HUES64 (cell line): ENCODE data around the gene KRTAP1-4.
"Not testable (repeated sequence)": the region's sequence is repeated elsewhere in the genome, so short reads cannot be mapped to it uniquely, and the experiment has no call there.

Experiments
- H3K27ac ChIP-seq: 2 replicates; pipeline ENCODE4 v1.7.0; 2013; ENCODE audit warnings: low read depth, low read length, inconsistent platforms
- H3K27me3 ChIP-seq: 2 replicates; pipeline ENCODE4 v1.6.1; 2013; ENCODE audit warnings: mild to moderate bottlenecking, low read length; ENCODE audit not compliant: insufficient read depth
- H3K36me3 ChIP-seq: 2 replicates; pipeline ENCODE4 v1.6.1; 2013; ENCODE audit warnings: mild to moderate bottlenecking, low read length; ENCODE audit not compliant: insufficient read depth
- H3K4me1 ChIP-seq: 2 replicates; pipeline ENCODE4 v1.6.1; 2013; ENCODE audit warnings: mild to moderate bottlenecking, low read length, moderate library complexity; ENCODE audit not compliant: insufficient read depth
- H3K4me3 ChIP-seq: 2 replicates; pipeline ENCODE4 v1.5.1; 2013; ENCODE audit warnings: mild to moderate bottlenecking, low read length, moderate library complexity
- H3K9ac ChIP-seq: 2 replicates; pipeline ENCODE4 v1.6.1; 2013; ENCODE audit warnings: mild to moderate bottlenecking, low read depth, low read length
- H3K9me3 ChIP-seq: 2 replicates; pipeline ENCODE4 v1.6.1; 2013; ENCODE audit warnings: low read depth, low read length; ENCODE audit not compliant: insufficient read depth
- WGBS: fragments of 150-250, 120-280 bp; methylation state at CpG from one replicate; pipeline ENCODE4 v1.1.7; 2013; ENCODE audit warnings: missing lambda C conversion rate; 5-methylcytosine and 5-hydroxymethylcytosine counted together

KRTAP1-4 gene

GRCh38 chr17:41061964-41062363 is 32.0 kb upstream of the KRTAP1-4 start:
- no peaks in the 10 kb centered on the region for H3K27me3 ChIP-seq
- 100% methylated on average over 1 of the region's 1 CpG for WGBS

GRCh38 chr17:41060052-41060604 is 30.1 kb upstream of the KRTAP1-4 start, which contains the start of gene KRTAP2-3:
Gene KRTAP2-3 (minus strand): TSS chr17:41060114. CDS start chr17:41060050, 64 bp downstream.
- Histone ChIP-seq H3K4me1 (peaks cover 7% of the 10 kb centered on the region; the same call in 1 of the 2 replicates), H3K4me3 (no peak within 1 kb of the TSS), H3K27ac (no peak within 1 kb of the TSS), H3K9ac (no peak within 1 kb of the TSS), H3K9me3 (0 out of 2 replicates have a peak, but pooled peaks cover 4% of the 10 kb centered on the region), H3K27me3 (no peaks in the 10 kb centered on the region), H3K36me3 (no peaks in the 10 kb centered on the region)
- WGBS = 88% methylated on average over 6 of the region's 6 CpGs

More at GRCh38 chr17:41061964-41062363, 32.0 kb upstream of the KRTAP1-4 start:
- Histone ChIP-seq H3K27ac (no peak overlapping the region), H3K4me3 (no peak overlapping the region), H3K9ac (no peak overlapping the region), H3K4me1 (peaks cover 7% of the 10 kb centered on the region; the same call in 1 of the 2 replicates), H3K36me3 (no peaks in the 10 kb centered on the region), H3K9me3 (0 out of 2 replicates have a peak, but pooled peaks cover 4% of the 10 kb centered on the region)

GRCh38 chr17:41059276-41060051 is 29.5 kb upstream of the KRTAP1-4 start:
- H3K27ac ChIP-seq, H3K9me3 ChIP-seq, H3K9ac ChIP-seq, H3K36me3 ChIP-seq, H3K27me3 ChIP-seq, H3K4me3 ChIP-seq, H3K4me1 ChIP-seq: not testable (repeated sequence)
- WGBS = 79% methylated on average over 10 of the region's 31 CpGs

- Histone ChIP-seq H3K36me3 (no peaks in the 10 kb centered on the region), H3K9me3 (0 out of 2 replicates have a peak, but pooled peaks cover 4% of the 10 kb centered on the region), H3K27ac (no peak overlapping the region), H3K27me3 (no peaks in the 10 kb centered on the region), H3K4me1 (peaks cover 7% of the 10 kb centered on the region; the same call in 1 of the 2 replicates), H3K4me3 (no peak overlapping the region), H3K9ac (no peak overlapping the region)
- 88% methylated on average over 1 of the region's 5 CpGs for WGBS
Measured at GRCh38 chr17:41058741-41059140, 28.7 kb upstream of the KRTAP1-4 start.

GRCh38 chr17:41057547-41057946 is 27.6 kb upstream of the KRTAP1-4 start:
- no CpG with 5 or more reads among the region's 1 CpG for WGBS
- H3K27me3 ChIP-seq = no peaks in the 10 kb centered on the region

GRCh38 chr17:41055130-41055529 is 25.1 kb upstream of the KRTAP1-4 start, which contains the start of gene KRTAP2-2:
Gene KRTAP2-2 (minus strand): TSS chr17:41055230. CDS start chr17:41055211, 19 bp downstream.
- H3K36me3 ChIP-seq, H3K27me3 ChIP-seq, H3K4me3 ChIP-seq, H3K9me3 ChIP-seq, H3K27ac ChIP-seq, H3K4me1 ChIP-seq, H3K9ac ChIP-seq: not testable (repeated sequence)
- no CpG with 5 or more reads among the region's 6 CpGs for WGBS

More at GRCh38 chr17:41057547-41057946, 27.6 kb upstream of the KRTAP1-4 start:
- H3K4me1 ChIP-seq = peaks cover 7% of the 10 kb centered on the region; the same call in 1 of the 2 replicates
- no peak overlapping the region for H3K4me3 ChIP-seq
- no peaks in the 10 kb centered on the region for H3K36me3 ChIP-seq
- no peak overlapping the region for H3K27ac ChIP-seq
- 0 out of 2 replicates have a peak, but pooled peaks cover 4% of the 10 kb centered on the region for H3K9me3 ChIP-seq
- no peak overlapping the region for H3K9ac ChIP-seq

GRCh38 chr17:41054556-41054955 is 24.6 kb upstream of the KRTAP1-4 start:
- not testable (repeated sequence) for H3K36me3 ChIP-seq, H3K9ac ChIP-seq, H3K4me1 ChIP-seq, H3K27ac ChIP-seq, H3K4me3 ChIP-seq, H3K27me3 ChIP-seq, H3K9me3 ChIP-seq
- WGBS = 91% methylated on average over 9 of the region's 9 CpGs

- Histone ChIP-seq H3K36me3 (no peaks in the 10 kb centered on the region), H3K9ac (no peak overlapping the region), H3K27ac (no peak overlapping the region), H3K27me3 (no peaks in the 10 kb centered on the region), H3K4me3 (no peak overlapping the region), H3K9me3 (0 out of 2 replicates have a peak, but pooled peaks cover 4% of the 10 kb centered on the region), H3K4me1 (peaks cover 2% of the 10 kb centered on the region; the same call in 1 of the 2 replicates)
- 94% methylated on average over 4 of the region's 4 CpGs for WGBS
Measured at GRCh38 chr17:41054025-41054424, 24.0 kb upstream of the KRTAP1-4 start.

GRCh38 chr17:41052566-41052965 is 22.6 kb upstream of the KRTAP1-4 start:
- Histone ChIP-seq H3K4me1 (peaks cover 6% of the 10 kb centered on the region; the same call in 1 of the 2 replicates), H3K27ac (no peak overlapping the region), H3K4me3 (no peak overlapping the region), H3K27me3 (no peaks in the 10 kb centered on the region), H3K36me3 (no peaks in the 10 kb centered on the region), H3K9me3 (0 out of 2 replicates have a peak, but pooled peaks cover 3% of the 10 kb centered on the region), H3K9ac (no peak overlapping the region)

- no peaks in the 10 kb centered on the region for H3K36me3 ChIP-seq
- H3K27me3 ChIP-seq = no peaks in the 10 kb centered on the region
- no peak overlapping the region for H3K4me3 ChIP-seq
- no peaks in the 10 kb centered on the region for H3K9me3 ChIP-seq
- WGBS = 79% methylated on average over 2 of the region's 2 CpGs
- peaks cover 6% of the 10 kb centered on the region; the same call in 1 of the 2 replicates for H3K4me1 ChIP-seq
- no peak overlapping the region for H3K27ac ChIP-seq
- H3K9ac ChIP-seq = no peak overlapping the region
Measured at GRCh38 chr17:41049110-41049509, 19.1 kb upstream of the KRTAP1-4 start.

- no peaks in the 10 kb centered on the region for H3K36me3 ChIP-seq
Measured at GRCh38 chr17:41048441-41048840, 18.4 kb upstream of the KRTAP1-4 start.

More at GRCh38 chr17:41048441-41048840, 18.4 kb upstream of the KRTAP1-4 start:
- Histone ChIP-seq H3K4me1 (peaks cover 6% of the 10 kb centered on the region; the same call in 1 of the 2 replicates), H3K9me3 (no peaks in the 10 kb centered on the region), H3K4me3 (no peak overlapping the region), H3K9ac (no peak overlapping the region), H3K27ac (no peak overlapping the region), H3K27me3 (no peaks in the 10 kb centered on the region)
- 84% methylated on average over 7 of the region's 7 CpGs for WGBS
